CD4-positive, alpha-beta T cell treated with Interleukin-1 beta for 1 hour (primary cell): ENCODE data around the gene MRPS10.
"Not testable (repeated sequence)": the region's sequence is repeated elsewhere in the genome, so short reads cannot be mapped to it uniquely, and the experiment has no call there.

Experiments used
- DNase-seq, 2 donors: peaks; one replicate each; pipeline ENCODE4 v3.0.0-alpha.2; 2020 to 2022

The MRPS10 gene

GRCh38 chr6:42237857-42238256 is 20.2 kb upstream of the MRPS10 start:
- no peak for DNase-seq

GRCh38 chr6:42236682-42237473 is 19.2 kb upstream of the MRPS10 start:
- DNase-seq: no peak

- DNase-seq: no peak
These were observed 18.4 kb upstream of the MRPS10 start for GRCh38 chr6:42236030-42236429.

- no peak for DNase-seq
These were observed 14.4 kb upstream of the MRPS10 start for GRCh38 chr6:42232035-42232434.

GRCh38 chr6:42230345-42231321 is 13.0 kb upstream of the MRPS10 start:
- no peak for DNase-seq

- no peak for DNase-seq
These were observed 12.0 kb upstream of the MRPS10 start for GRCh38 chr6:42229506-42230119.

GRCh38 chr6:42228305-42228704 is 10.6 kb upstream of the MRPS10 start:
- DNase-seq: no peak

- no peak for DNase-seq
These were observed 9.7 kb upstream of the MRPS10 start for GRCh38 chr6:42227173-42227850.

- DNase-seq: no peak
These were observed 9.0 kb upstream of the MRPS10 start for GRCh38 chr6:42226645-42227143.

GRCh38 chr6:42226161-42226611 is 8.5 kb upstream of the MRPS10 start:
- no peak for DNase-seq

- DNase-seq: no peak
These were observed 7.8 kb upstream of the MRPS10 start for GRCh38 chr6:42225419-42225818.

GRCh38 chr6:42225029-42225339 is 7.3 kb upstream of the MRPS10 start:
- no peak for DNase-seq

- DNase-seq: no peak
These were observed 6.8 kb upstream of the MRPS10 start for GRCh38 chr6:42224222-42225028.

- DNase-seq: no peak
These were observed 4.8 kb upstream of the MRPS10 start for GRCh38 chr6:42222448-42222847.

GRCh38 chr6:42221546-42221945 is 3.9 kb upstream of the MRPS10 start:
- DNase-seq: no peak

- DNase-seq: no peak
These were observed 3.1 kb upstream of the MRPS10 start for GRCh38 chr6:42220807-42221206.

GRCh38 chr6:42217157-42217518 is 523 bp downstream of the MRPS10 start:
- DNase-seq: no peak

- DNase-seq: not testable (repeated sequence)
These were observed 1.2 kb downstream of the MRPS10 start for GRCh38 chr6:42216495-42216894.

- no peak for DNase-seq
These were observed 5.2 kb downstream of the MRPS10 start for GRCh38 chr6:42212442-42212841.

GRCh38 chr6:42211726-42212125 is 5.9 kb downstream of the MRPS10 start:
- DNase-seq: no peak

GRCh38 chr6:42210551-42210950 is 7.1 kb downstream of the MRPS10 start:
- no peak for DNase-seq

- not testable (repeated sequence) for DNase-seq
These were observed 10.1 kb downstream of the MRPS10 start for GRCh38 chr6:42207559-42207958.
